GM12872 (cell line): Measurements from ENCODE around the gene OR6M1.

ENCODE experiments used
- TF ChIP-seq, protein P1 (sequence below): IDR thresholded peaks from 3 replicates; pipeline ENCODE4 v1.5.1; 2011; ENCODE audit warnings: low read depth, mild to moderate bottlenecking, low read length, moderate library complexity; ENCODE audit not compliant: insufficient read depth

The OR6M1 gene

DNA sequence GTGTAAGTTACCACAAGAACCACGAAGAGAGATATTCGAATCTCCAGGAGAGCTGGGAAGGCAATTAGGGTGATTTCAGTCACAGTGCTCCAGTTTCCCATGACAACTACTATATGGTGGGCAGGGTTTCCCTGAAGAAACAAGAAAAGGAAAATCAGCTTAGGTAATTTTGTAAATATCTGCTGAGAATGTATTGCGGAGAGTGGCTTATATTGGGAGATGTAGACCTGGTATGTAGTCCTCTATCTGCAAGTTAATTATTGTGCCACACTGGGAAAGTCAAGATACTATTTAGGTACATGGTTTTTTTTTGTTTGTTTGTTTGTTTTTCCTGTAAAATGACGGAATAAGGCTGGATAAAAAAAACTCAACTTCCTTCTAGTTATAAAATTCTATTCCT, at the start of gene OR6M1:
Gene OR6M1 (minus strand): TSS at position 101 of the 400 bp plus-strand sequence. CDS start 0 bp downstream, at position 101.
- TF ChIP-seq, protein P1, sequence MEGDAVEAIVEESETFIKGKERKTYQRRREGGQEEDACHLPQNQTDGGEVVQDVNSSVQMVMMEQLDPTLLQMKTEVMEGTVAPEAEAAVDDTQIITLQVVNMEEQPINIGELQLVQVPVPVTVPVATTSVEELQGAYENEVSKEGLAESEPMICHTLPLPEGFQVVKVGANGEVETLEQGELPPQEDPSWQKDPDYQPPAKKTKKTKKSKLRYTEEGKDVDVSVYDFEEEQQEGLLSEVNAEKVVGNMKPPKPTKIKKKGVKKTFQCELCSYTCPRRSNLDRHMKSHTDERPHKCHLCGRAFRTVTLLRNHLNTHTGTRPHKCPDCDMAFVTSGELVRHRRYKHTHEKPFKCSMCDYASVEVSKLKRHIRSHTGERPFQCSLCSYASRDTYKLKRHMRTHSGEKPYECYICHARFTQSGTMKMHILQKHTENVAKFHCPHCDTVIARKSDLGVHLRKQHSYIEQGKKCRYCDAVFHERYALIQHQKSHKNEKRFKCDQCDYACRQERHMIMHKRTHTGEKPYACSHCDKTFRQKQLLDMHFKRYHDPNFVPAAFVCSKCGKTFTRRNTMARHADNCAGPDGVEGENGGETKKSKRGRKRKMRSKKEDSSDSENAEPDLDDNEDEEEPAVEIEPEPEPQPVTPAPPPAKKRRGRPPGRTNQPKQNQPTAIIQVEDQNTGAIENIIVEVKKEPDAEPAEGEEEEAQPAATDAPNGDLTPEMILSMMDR: no peak

DNA sequence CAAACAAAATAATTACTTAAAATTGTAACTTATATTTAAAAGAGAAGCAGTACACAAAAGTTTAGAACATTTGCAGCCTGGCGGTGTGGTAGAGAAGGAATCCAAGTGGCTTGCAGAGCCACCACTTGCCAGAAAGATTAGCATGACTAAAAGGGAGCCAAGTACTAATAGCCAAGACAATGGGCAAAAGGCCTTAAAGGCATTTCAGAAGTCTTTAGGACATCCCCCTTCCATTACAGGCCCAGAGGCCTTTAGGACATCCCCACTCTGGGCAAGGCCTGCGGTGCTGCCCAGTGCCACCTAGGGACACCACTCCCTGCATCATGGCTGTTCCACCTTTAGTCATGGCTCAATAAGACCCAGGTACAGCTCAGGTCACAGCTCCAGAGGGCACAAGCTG, 46.9 kb upstream of the OR6M1 start:
- TF ChIP-seq, protein P1: no peak

GRCh38 chr11:123852321-123852720, 46.2 kb upstream of the OR6M1 start:
- TF ChIP-seq, protein P1: no peak

GRCh38 chr11:123851110-123851509, 45.0 kb upstream of the OR6M1 start:
- TF ChIP-seq, protein P1: no peak

- TF ChIP-seq, protein P1: no peak
Observed at GRCh38 chr11:123841174-123841573, 35.0 kb upstream of the OR6M1 start.

GRCh38 chr11:123839131-123839530, 33.0 kb upstream of the OR6M1 start:
- TF ChIP-seq, protein P1: no peak

DNA sequence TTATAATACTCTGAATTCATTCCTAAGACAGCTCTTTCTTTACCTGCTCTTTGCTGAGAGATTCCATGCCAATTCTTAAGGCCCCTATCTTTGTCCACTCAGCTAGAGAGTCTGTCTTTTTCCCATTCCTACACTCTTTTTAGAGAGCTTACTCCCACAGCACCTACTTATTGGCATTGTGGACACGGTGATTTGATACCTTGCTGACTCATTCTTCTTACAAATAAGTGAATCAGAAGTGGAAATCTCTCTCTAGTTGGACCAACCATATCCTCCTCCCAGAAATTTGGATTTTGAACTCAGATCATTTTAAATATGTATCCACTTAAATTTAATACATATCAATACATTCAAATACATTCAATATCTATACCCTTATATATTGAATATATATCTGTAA, 32.5 kb upstream of the OR6M1 start:
- TF ChIP-seq, protein P1: no peak

DNA sequence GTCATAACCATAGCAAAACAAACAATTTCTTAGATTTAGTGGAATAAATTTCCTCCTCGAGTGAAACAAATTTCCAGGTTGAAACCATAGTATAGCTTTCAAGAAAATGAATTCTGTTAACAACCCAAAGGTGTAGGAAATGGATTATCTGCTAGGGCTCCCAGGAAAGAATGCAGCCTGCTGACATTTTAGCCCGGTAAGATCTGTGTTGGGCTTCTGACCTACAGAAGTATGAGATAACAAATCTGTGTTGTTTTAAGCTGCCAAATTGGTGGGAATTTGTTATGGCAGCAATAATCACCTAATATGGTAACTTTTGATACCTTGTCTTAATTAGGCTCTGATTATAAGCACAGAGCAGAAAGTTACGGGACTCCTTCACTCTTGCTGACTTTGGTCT, 32.0 kb upstream of the OR6M1 start:
- TF ChIP-seq, protein P1: no peak
